Measurements from ENCODE around the gene OTUD5.

DNA sequence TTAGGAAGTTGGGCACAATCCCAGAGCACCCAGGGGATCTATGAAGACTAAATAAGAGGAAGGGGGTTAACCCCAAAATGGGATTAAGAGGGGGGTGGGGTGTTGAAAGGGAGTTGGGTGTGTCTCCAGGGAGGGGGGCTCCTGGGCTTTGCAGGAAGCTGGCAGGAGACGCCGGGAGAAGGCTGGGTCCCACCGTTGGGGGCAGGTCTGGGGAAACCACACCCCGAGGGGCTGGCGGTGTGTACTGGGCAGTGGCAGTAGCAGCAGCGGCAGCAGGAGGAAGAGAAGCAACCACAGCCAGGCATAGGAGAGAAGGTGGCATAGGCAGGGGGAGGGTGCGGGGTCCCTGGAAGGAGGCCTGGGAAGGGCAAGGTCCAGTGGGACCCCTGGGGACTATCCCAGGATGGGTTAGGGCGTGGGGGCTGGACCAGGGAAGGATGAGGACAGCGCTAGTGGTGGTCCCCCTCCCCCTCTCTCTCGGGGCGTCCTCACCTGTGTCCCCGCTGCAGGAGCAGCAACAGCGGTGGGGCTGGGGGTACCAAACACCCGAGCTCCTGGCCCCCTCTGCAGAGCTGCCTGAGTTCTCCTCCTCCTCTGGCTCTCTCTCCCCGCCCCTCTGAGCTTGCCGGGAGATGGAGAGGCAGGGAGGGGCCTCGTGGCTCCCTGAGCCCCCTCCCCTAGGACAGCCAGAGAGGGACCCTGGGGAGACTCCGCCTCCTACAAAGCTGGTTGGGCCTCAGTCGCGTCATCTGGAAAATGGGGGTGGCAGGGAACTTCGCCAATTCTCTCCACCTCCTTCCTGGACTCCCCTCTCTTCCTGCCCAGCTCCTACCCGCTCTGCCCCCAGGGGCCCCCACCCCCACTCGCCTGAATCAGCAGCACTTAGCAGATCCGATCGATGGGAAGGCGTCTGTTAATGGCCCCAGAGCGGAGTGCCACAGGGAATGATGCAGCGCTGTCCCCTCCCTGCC lies 14.1 kb upstream of the OTUD5 start, which contains the start of gene KCND1:
- TF ChIP-seq, protein P1, sequence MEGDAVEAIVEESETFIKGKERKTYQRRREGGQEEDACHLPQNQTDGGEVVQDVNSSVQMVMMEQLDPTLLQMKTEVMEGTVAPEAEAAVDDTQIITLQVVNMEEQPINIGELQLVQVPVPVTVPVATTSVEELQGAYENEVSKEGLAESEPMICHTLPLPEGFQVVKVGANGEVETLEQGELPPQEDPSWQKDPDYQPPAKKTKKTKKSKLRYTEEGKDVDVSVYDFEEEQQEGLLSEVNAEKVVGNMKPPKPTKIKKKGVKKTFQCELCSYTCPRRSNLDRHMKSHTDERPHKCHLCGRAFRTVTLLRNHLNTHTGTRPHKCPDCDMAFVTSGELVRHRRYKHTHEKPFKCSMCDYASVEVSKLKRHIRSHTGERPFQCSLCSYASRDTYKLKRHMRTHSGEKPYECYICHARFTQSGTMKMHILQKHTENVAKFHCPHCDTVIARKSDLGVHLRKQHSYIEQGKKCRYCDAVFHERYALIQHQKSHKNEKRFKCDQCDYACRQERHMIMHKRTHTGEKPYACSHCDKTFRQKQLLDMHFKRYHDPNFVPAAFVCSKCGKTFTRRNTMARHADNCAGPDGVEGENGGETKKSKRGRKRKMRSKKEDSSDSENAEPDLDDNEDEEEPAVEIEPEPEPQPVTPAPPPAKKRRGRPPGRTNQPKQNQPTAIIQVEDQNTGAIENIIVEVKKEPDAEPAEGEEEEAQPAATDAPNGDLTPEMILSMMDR (IDR thresholded peaks at IDR 0.05): no peak
- no peak for TF ChIP-seq POLR2A (IDR thresholded peaks at IDR 0.05)
